Smooth muscle cell (in vitro differentiated cells): ENCODE results near the gene FAM20C. TPM values are rescaled to one million over a fixed set of nuclear protein-coding genes. Genes with fewer than 3 reads are reported as not detected.

ENCODE experiments used
- DNase-seq: peaks from one replicate; lab custom pipeline; 2025; ENCODE audit not compliant: unreplicated experiment; lab: John Stamatoyannopoulos, UW
- H2AFZ ChIP-seq: fragments of 200-600 bp; sonication (generic); 2 replicates; pipeline ENCODE4 v1.6.0; 2016; ENCODE audit warnings: antibody characterized with exemption, low read depth, mild to moderate bottlenecking
- H3F3A ChIP-seq: fragments of 200-600 bp; sonication (generic); 2 replicates; pipeline ENCODE4 v1.6.0; 2017; ENCODE audit warnings: antibody characterized with exemption, low read depth
- H3K27ac ChIP-seq: fragments of 200-600 bp; sonication (generic); 2 replicates; pipeline ENCODE4 v1.5.1; 2016; ENCODE audit warnings: low read depth, mild to moderate bottlenecking
- H3K27me3 ChIP-seq: fragments of 200-600 bp; sonication (generic); 2 replicates; pipeline ENCODE4 v1.6.1; 2016; ENCODE audit warnings: low read depth, mild to moderate bottlenecking
- H3K36me3 ChIP-seq: fragments of 200-600 bp; sonication (generic); 2 replicates; pipeline ENCODE4 v1.5.1; 2016; ENCODE audit warnings: low read depth
- H3K4me1 ChIP-seq: fragments of 200-600 bp; sonication (generic); 2 replicates; pipeline ENCODE4 v1.5.1; 2016; ENCODE audit warnings: low read depth
- H3K4me2 ChIP-seq: fragments of 200-600 bp; sonication (generic); 2 replicates; pipeline ENCODE4 v1.6.0; 2016; ENCODE audit warnings: mild to moderate bottlenecking
- H3K4me3 ChIP-seq: fragments of 200-600 bp; sonication (generic); 2 replicates; pipeline ENCODE4 v1.5.1; 2016; ENCODE audit warnings: mild to moderate bottlenecking
- H3K79me2 ChIP-seq: fragments of 200-600 bp; sonication (generic); 2 replicates; pipeline ENCODE4 v1.6.0; 2016; ENCODE audit warnings: low read depth, mild to moderate bottlenecking
- H3K9ac ChIP-seq: fragments of 200-600 bp; sonication (generic); 2 replicates; pipeline ENCODE4 v1.6.0; 2016; ENCODE audit warnings: low read depth
- H3K9me3 ChIP-seq: fragments of 200-600 bp; sonication (generic); replicated peaks from 2 replicates; pipeline ENCODE4 v1.5.1; 2016; ENCODE audit warnings: low read depth
- H4K20me1 ChIP-seq: fragments of 200-600 bp; sonication (generic); 2 replicates; pipeline ENCODE4 v1.6.0; 2016; ENCODE audit warnings: low read depth
- WGBS: methylation state at CpG from one replicate; pipeline ENCODE4 v1.1.7; 2016; ENCODE audit warnings: low lambda C conversion rate; 5-methylcytosine and 5-hydroxymethylcytosine counted together
- polyA plus RNA-seq: library from polyadenylated mRNA; unstranded; fragments of >200 nt; fragmentation: Nextera tagmentation; extraction: Ambion mirVana; gene quantifications from 2 replicates; pipeline ENCODE4 v1.2.1, GENCODE V29; 2016
- total RNA-seq: library from RNA; depleted of rRNA; stranded (reverse); fragments of >200 nt; gene quantifications from 2 replicates; pipeline ENCODE4 v1.2.3, GENCODE V29; 2014
- TF ChIP-seq, protein P1 (sequence below): fragments of 200-600 bp; sonication (generic); IDR thresholded peaks from 2 replicates; pipeline ENCODE4 v1.5.1; 2017; ENCODE audit warnings: borderline replicate concordance, mild to moderate bottlenecking, antibody characterized with exemption; ENCODE audit not compliant: insufficient read depth, poor library complexity, severe bottlenecking

The FAM20C gene
- total and polyA plus RNA-seq, 2 experiments from 2014 or later, result 5.6 to 6.2 TPM

DNA sequence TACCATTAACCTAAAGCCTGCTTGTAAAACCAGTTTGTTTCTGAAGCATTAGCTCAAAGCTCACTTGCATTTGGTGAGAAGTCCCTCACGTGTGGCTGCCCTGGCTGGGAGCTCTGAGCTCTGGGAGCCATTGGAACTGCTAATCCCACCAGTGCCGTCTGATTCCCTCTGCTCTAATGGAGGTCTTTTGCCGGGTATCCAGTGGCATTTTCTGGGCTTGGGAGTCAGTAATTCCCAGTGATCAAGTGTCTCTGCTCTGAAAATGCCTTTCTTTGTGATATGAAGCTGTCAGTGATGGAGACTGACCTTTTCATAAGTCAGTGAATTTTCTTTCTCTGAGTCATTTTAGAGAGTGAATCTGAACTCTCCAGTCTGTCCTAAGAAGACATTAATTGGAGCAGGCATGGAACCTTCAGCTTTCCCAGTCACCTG is 36.9 kb upstream of the FAM20C start:
- no peaks in the 10 kb centered on the region for H3K79me2 ChIP-seq
- WGBS, result 16% methylated on average over 3 of the region's 3 CpGs

DNA sequence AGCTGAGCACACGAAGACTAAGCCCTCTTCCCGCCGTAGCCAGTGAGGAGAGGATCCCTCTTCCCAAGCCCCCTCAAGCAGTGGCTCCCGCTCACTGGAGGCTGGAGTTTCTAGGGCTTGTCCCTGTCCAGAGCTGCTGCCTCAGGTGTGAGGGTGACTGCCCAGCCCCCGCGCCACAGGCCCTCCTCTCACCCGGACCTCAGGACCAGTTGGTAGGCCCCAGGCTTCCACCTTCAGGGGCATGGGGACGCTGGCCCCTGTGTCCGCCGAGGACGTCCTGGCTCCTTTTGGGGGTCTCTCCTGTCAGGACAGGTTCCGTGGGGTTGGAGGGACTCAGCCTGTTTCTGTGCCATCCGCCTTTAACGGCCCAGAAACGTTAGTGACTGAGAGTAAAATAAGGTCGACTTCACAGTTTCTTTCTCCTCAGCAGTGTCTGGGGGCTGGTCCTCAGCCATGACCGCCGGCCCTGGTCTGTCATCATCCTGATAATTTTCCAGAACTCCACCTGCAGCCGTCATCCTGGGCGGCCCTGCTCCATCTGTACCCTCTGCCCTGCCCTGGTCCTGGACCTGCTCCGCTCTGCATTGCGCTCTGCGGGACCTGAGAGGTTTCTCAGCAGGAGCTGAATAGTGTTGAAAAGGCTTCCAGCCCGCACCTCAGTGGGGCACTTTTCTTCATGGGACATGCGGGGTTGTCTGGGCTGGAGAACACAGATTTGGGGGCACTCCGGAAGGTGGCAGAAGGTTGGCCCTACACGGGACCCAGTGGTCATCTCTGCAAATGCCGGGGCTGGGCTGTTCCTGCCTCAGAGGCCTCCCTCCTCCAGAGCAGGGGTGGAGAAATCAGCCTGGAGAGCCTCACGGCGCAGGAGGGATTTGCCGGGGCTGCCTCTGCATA is 36.0 kb upstream of the FAM20C start:
- TF ChIP-seq, protein P1, sequence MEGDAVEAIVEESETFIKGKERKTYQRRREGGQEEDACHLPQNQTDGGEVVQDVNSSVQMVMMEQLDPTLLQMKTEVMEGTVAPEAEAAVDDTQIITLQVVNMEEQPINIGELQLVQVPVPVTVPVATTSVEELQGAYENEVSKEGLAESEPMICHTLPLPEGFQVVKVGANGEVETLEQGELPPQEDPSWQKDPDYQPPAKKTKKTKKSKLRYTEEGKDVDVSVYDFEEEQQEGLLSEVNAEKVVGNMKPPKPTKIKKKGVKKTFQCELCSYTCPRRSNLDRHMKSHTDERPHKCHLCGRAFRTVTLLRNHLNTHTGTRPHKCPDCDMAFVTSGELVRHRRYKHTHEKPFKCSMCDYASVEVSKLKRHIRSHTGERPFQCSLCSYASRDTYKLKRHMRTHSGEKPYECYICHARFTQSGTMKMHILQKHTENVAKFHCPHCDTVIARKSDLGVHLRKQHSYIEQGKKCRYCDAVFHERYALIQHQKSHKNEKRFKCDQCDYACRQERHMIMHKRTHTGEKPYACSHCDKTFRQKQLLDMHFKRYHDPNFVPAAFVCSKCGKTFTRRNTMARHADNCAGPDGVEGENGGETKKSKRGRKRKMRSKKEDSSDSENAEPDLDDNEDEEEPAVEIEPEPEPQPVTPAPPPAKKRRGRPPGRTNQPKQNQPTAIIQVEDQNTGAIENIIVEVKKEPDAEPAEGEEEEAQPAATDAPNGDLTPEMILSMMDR, result no peak
- no peak overlapping the region for H3K4me3 ChIP-seq
- H4K20me1 ChIP-seq, result no peaks in the 10 kb centered on the region
- H3K79me2 ChIP-seq, result no peaks in the 10 kb centered on the region
- H2AFZ ChIP-seq, result peak overlapping the region; percentile 73
- no peak overlapping the region for H3K9ac ChIP-seq
- 87% methylated on average over 30 of the region's 31 CpGs for WGBS
- no peaks in the 10 kb centered on the region for H3K27me3 ChIP-seq
- H3K36me3 ChIP-seq, result no peaks in the 10 kb centered on the region
- H3K4me1 ChIP-seq, result peaks cover 9% of the 10 kb centered on the region
- no peak overlapping the region for H3K27ac ChIP-seq
- H3K9me3 ChIP-seq, result no peaks in the 10 kb centered on the region
- H3F3A ChIP-seq, result peaks cover 7% of the 10 kb centered on the region
- H3K4me2 ChIP-seq, result no peak overlapping the region
- DNase-seq, result no peak

More for the DNA sequence above, 36.9 kb upstream of the FAM20C start:
- Histone ChIP-seq H3F3A (peaks cover 7% of the 10 kb centered on the region), H3K9ac (no peak overlapping the region), H3K27me3 (no peaks in the 10 kb centered on the region), H2AFZ (peak overlapping the region; percentile 73), H3K27ac (no peak overlapping the region), H3K4me2 (peak overlapping the region; percentile 38), H3K36me3 (no peaks in the 10 kb centered on the region), H3K4me3 (no peak overlapping the region), H4K20me1 (no peaks in the 10 kb centered on the region), H3K9me3 (no peaks in the 10 kb centered on the region), H3K4me1 (peaks cover 9% of the 10 kb centered on the region)
- TF ChIP-seq, protein P1, result no peak
- no peak for DNase-seq

DNA sequence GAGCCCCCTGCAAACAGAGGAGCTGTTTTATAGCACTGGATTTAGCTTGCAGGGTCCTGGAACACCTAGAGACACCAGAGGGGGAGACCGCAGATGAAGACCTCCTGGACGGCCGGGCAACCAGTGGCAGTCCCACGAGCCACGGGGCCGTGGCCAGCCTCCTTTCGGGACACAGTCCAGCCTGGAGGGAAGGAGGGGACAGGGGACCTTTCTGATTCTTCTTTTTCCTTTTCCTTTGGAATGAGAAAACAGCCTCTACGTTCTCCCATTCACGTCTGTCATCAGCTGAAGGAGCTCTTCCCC is 35.4 kb upstream of the FAM20C start:
- peaks cover 9% of the 10 kb centered on the region for H3K4me1 ChIP-seq
- H3F3A ChIP-seq, result peaks cover 7% of the 10 kb centered on the region
- no peak overlapping the region for H3K4me3 ChIP-seq
- no peaks in the 10 kb centered on the region for H4K20me1 ChIP-seq
- H3K36me3 ChIP-seq, result no peaks in the 10 kb centered on the region
- H3K9me3 ChIP-seq, result no peaks in the 10 kb centered on the region
- H3K27ac ChIP-seq, result no peak overlapping the region
- TF ChIP-seq, protein P1, result no peak
- no peak overlapping the region for H3K4me2 ChIP-seq
- H3K9ac ChIP-seq, result no peak overlapping the region
- no peak overlapping the region for H2AFZ ChIP-seq
- WGBS, result 97% methylated on average over 9 of the region's 9 CpGs
- no peak for DNase-seq
- no peaks in the 10 kb centered on the region for H3K27me3 ChIP-seq
- no peaks in the 10 kb centered on the region for H3K79me2 ChIP-seq
